NOMO-1 (cell line): Measurements from ENCODE around the gene FZD7.
A peak's percentile ranks its signal among the peaks of the same experiment; 100 is the strongest.

Experiments
- DNase-seq, 2 experiments: peaks; one replicate each; lab custom pipeline; 2025; ENCODE audit not compliant: unreplicated experiment in 2 of 2; lab: John Stamatoyannopoulos, UW

Gene FZD7

DNA sequence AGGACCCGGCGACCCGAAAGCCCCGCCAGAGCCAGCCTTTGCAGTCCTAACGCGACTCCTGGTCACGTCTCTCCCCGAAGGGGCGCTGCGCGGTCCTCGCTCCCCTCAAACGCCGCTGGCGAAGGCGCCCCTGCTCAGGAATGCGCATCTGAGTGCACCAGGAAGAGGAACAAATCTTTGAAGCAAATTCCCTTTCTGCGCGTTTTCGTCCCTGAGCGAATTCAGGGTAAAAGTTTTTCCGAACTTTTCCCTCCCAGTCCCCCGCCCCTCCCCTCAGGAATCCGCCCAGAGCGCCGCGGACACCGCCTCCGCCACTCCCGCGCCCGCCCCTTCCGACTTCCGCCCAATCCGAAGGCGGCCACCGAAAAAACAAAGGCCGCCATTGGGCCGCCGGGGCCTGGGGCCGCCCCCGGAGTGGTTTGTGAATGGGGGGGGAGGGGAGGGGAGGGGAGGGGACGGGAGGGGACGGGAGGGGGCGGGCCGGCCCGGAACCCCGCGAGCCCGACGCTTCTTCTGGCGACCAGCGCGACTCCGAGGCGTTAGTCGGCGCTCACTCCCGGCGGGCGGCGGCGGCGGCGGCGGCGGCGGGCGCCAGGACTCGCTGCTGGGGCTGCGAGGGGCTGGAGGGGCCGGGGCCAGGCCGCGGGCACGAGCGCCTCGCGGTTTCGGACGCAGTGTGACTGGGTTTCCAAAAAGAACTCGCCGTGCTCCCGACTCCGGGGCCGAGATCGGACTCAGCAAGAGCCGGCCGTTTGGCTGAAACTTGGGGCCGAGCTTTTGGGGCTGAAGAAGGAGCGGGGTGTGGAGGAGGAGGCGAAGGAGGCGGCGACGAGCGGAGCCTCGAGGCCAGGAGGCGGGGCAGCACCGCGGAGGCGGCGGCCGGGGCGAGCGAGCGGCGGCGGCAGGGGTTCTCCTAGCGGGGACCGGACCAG lies at the start of gene FZD7:
Gene FZD7 (plus strand): TSS at position 539 of the 932 bp plus-strand sequence. CDS start 793 bp downstream, outside the sequence.
- DNase-seq = peak; percentile 78 to 91

- no peak for DNase-seq
Observed at GRCh38 chr2:201984333-201984732, 49.3 kb upstream of the FZD7 start.

DNA sequence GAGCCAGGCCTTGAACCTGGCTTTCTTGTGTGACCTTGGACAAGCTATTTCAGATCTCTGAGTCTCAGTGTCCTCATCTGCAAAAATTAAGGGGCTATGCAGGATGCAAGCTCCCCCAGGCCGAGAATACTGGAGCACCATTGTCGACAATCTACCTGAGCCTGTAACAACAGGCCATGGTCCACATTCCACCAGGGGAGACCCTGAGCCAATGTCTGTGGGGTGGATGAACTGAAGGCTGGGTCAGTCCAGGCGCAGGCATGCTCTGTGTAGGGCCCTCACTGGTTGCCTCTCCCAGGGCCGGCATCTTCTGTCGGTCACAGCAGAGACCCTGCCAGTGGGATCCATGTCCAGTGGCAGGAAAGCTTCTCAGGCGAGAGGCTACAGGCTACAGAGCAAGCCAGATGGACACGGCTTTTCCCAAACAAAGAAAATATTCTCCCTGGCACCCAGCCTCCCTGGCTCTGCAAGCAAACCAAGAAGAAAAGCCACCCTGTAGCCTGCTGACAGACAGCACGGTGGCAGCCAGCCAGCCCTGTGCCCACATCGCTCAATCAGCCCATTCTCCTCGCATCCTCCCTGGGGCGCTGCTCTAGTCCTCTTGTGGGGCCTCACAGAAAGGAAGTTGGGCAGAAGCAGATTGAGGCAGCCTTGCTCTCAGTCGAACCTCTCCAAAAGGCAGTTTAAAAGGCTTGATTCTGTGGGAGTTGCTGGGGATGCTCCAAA lies 48.7 kb upstream of the FZD7 start:
- DNase-seq = no peak

DNA sequence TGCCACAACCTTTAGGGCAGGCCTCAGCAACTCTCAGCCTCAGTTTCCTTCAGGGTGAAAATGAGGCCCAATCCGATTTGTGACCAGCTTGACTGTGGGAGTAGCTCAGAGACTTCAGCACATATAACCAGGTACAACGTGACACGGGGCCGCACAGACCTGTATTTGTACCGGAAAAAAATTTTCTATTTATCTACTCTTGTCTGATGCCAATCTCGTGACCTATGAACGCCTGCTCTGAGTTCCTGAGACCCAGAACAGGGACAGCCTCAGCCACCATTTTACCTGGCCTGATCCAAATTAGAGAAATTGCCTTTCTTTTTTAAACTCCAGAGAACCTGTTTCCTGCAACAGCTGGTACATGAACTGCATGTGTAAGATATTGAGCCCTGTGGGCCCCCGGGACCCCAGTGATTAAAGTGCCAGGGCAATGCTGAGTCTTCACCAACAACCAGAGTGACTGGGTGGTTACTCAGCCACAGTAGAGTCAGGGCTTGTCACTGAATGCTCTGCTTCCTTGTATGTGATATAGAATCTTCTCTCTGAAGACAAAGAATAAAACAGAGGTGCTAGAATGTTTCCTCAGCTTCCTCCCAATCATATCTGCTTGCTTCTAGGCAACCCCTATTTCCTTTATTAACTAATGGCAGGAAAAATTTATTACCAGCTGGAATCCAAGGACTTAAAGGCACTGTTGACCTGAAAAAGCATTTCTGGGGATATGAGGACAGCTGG lies 47.8 kb upstream of the FZD7 start:
- no peak for DNase-seq

- DNase-seq = no peak
Observed at GRCh38 chr2:201986463-201986735, 47.3 kb upstream of the FZD7 start.

- DNase-seq = no peak
Observed at GRCh38 chr2:201987426-201987825, 46.2 kb upstream of the FZD7 start.

GRCh38 chr2:201990069-201990468 lies 43.6 kb upstream of the FZD7 start:
- no peak for DNase-seq

- DNase-seq = no peak
Observed at GRCh38 chr2:201992960-201993359, 40.7 kb upstream of the FZD7 start.

DNA sequence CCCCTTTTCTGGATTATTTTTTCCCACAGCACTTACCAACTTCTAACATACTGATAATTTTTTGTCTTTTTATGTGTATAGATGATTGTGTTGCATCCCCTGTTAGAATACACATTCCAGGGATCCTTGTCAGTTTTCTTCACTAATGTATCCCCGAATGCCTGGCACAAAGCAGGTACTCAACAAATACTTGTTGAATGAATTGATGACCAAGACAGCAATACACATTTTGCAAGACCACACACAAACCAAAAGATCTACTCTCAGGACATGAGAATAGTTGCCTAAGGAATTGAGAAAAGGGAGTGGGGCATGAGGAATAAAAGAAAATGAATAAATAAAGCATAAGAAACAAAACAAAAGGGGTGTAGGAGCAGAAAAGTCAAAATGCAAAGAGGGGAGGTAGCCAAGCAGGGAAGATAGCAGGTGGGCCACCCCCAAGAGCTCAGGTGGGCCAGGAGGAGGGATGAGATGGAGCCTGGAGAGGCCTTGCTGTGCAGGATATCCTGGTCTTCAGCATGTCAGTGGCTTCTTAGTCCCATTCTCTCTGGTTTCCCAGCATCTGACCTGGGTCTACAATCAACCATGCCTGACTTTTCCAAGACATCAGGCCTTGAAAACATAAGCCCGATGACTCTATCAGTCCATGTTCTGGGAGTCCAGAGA lies 38.5 kb upstream of the FZD7 start:
- no peak for DNase-seq

GRCh38 chr2:201996006-201996405 lies 37.6 kb upstream of the FZD7 start:
- no peak for DNase-seq

DNA sequence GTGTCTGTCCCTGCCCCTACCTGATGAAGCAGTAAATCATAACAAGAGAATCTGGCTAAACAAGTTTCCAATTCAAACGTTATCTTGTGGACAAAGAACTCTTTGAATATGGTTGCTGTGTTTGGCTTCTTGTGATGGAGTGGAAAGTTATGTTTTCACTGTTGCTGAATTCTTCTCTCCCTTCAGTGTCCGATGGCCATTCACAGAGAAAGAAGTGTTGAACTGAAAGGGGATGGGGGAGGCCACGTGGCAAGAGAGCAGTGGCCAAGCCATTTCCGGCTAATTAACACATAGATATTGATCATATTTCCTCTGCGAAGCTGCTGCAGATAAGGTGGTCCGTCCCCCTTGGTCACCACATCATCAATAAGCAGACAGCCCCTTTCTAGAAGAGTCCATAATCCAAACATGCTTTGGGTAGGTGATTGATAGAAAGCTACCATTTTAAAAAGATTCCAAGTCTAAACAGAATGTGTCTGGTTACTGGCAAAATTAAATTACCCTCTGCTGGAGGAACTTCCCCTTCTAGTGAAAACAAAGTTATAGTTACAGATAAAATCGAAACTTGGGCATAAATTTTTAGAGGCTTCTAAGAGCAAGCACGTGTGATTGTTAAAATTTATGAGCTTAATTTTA lies 36.9 kb upstream of the FZD7 start:
- peak; percentile 30 to 39 for DNase-seq

- no peak for DNase-seq
Observed at GRCh38 chr2:201999279-201999678, 34.4 kb upstream of the FZD7 start.

- no peak for DNase-seq
Observed at GRCh38 chr2:202001826-202002225, 31.8 kb upstream of the FZD7 start.

DNA sequence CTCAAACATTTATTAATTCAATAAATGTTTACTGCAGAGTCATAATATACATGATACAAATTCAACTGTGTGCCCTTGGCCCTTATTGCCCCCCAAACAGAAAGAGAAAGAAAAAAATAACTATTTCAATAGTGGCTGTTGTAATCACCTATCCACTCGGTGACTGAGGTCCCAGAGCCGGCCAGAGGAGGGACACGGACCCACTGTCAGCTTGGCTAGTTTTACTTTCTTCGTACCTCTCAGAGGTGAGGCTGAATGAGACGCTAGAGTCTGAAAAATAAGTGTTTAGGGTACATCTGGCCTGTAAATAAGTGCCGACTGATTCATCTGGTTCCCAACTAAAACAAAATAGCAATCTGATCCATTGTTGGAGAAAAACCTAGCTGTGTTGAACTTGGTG lies 31.3 kb upstream of the FZD7 start:
- no peak for DNase-seq

- DNase-seq = no peak
Observed at GRCh38 chr2:202005272-202005887, 28.3 kb upstream of the FZD7 start.

GRCh38 chr2:202006301-202006700 lies 27.4 kb upstream of the FZD7 start:
- no peak for DNase-seq

- DNase-seq = no peak
Observed at GRCh38 chr2:202007015-202007982, 26.4 kb upstream of the FZD7 start.

DNA sequence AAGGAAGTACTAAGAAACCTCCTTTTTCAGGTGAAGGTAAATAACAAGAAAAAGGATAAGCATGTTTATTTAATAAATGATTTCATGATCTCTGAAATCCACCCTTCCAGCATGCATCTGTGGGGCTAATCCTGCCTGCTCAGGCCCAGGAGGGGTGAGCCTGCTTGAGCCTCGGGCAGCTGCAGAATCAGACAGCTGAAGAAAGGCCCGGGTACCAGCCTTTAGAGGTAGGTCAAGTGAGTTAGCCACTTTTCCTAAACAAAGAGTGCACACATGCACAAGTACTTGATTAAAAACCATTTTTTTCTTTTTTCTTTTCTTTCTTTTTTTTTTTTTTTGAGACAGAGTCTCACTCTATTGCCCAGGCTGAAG lies 25.7 kb upstream of the FZD7 start:
- DNase-seq = no peak

DNA sequence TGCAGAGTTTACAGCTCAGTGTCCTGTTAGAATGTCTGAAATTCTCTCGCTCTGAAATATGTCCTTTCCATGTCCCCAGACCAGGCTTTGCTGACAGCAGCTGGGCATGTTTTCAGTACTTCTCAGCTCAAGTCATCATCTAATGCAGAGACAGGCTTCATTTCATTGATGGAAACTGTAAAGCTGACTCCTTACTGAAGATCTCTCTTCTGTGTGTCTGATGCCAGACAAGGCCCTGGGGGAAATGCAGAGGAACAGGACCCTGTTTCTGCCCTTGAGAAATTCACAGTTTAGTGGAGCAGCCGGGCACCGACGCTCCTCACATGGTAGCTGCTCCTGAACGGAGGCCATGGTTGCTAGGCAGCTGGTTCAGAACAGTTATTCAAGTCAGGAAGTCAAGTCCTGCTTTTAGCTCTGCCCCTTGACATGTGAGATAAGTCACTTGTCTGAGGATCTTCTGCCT lies 24.6 kb upstream of the FZD7 start:
- no peak for DNase-seq
